H9 (cell line): ENCODE data around the gene KAT7. TPM values are rescaled to one million over a fixed set of nuclear protein-coding genes. Genes with fewer than 3 reads are reported as not detected.

ENCODE experiments used
- DNase-seq: peaks from one replicate; pipeline ENCODE4 v3.0.0-alpha.2; 2017
- H2AFZ ChIP-seq: one replicate; pipeline ENCODE4 v1.6.1; 2013; ENCODE audit warnings: mild to moderate bottlenecking, low read length, control low read depth, moderate library complexity
- H2AK5ac ChIP-seq: 2 replicates; pipeline ENCODE4 v1.6.1; 2013; ENCODE audit warnings: low read length, control low read depth, mixed read lengths; ENCODE audit not compliant: insufficient read length
- H2BK120ac ChIP-seq: one replicate; pipeline ENCODE4 v1.6.1; 2013; ENCODE audit warnings: low read depth, mild to moderate bottlenecking, low read length, control low read depth, inconsistent platforms; ENCODE audit not compliant: poor library complexity, severe bottlenecking
- H2BK12ac ChIP-seq: 2 replicates; pipeline ENCODE4 v1.6.1; 2013; ENCODE audit warnings: low read length, control low read depth, mixed read lengths, low read depth; ENCODE audit not compliant: insufficient read length
- H2BK15ac ChIP-seq: 2 replicates; pipeline ENCODE4 v1.6.1; 2013; ENCODE audit warnings: low read depth, low read length, control low read depth
- H2BK20ac ChIP-seq: one replicate; pipeline ENCODE4 v1.6.1; 2013; ENCODE audit warnings: low read depth, mild to moderate bottlenecking, low read length, control low read depth, inconsistent platforms; ENCODE audit not compliant: poor library complexity, severe bottlenecking
- H2BK5ac ChIP-seq: 2 replicates; pipeline ENCODE4 v1.6.1; 2013; ENCODE audit warnings: low read length, control low read depth, mixed read lengths; ENCODE audit not compliant: insufficient read length
- H3K14ac ChIP-seq: 2 replicates; pipeline ENCODE4 v1.6.1; 2013; ENCODE audit warnings: low read length, control low read depth; ENCODE audit not compliant: insufficient read depth
- H3K18ac ChIP-seq: 2 replicates; pipeline ENCODE4 v1.6.1; 2013; ENCODE audit warnings: low read depth, mild to moderate bottlenecking, mixed read lengths, low read length, control low read depth; ENCODE audit not compliant: insufficient read length
- H3K23ac ChIP-seq: 2 replicates; pipeline ENCODE4 v1.6.1; 2013; ENCODE audit warnings: low read length, control low read depth, mixed read lengths, low read depth; ENCODE audit not compliant: insufficient read length
- H3K23me2 ChIP-seq: 2 replicates; pipeline ENCODE4 v1.6.1; 2013; ENCODE audit warnings: low read depth, mild to moderate bottlenecking, mixed read lengths, low read length, control low read depth; ENCODE audit not compliant: insufficient read length, poor library complexity, severe bottlenecking
- H3K27ac ChIP-seq: 2 replicates; pipeline ENCODE4 v1.5.1; 2013; ENCODE audit warnings: low read length, control low read depth, mixed read lengths, low read depth; ENCODE audit not compliant: insufficient read length
- H3K27me3 ChIP-seq: 2 replicates; pipeline ENCODE4 v1.6.1; 2013; ENCODE audit warnings: low read length, control low read depth, inconsistent platforms; ENCODE audit not compliant: insufficient read depth
- H3K4ac ChIP-seq: 2 replicates; pipeline ENCODE4 v1.6.1; 2013; ENCODE audit warnings: low read depth, mild to moderate bottlenecking, control low read depth, inconsistent platforms, low read length, moderate library complexity
- H3K4me1 ChIP-seq: 2 replicates; pipeline ENCODE4 v1.6.1; 2013; ENCODE audit warnings: low read length, control low read depth, inconsistent platforms; ENCODE audit not compliant: insufficient read depth
- H3K4me2 ChIP-seq: 2 replicates; pipeline ENCODE4 v1.6.1; 2013; ENCODE audit warnings: low read length, control low read depth, mixed read lengths; ENCODE audit not compliant: insufficient read length, insufficient read depth
- H3K56ac ChIP-seq: 2 replicates; pipeline ENCODE4 v1.6.1; 2013; ENCODE audit warnings: low read depth, mild to moderate bottlenecking, mixed read lengths, low read length, control low read depth; ENCODE audit not compliant: insufficient read length
- H3K79me1 ChIP-seq: 2 replicates; pipeline ENCODE4 v1.6.1; 2013; ENCODE audit warnings: low read depth, mild to moderate bottlenecking, moderate library complexity, low read length, control low read depth, inconsistent platforms; ENCODE audit not compliant: insufficient read depth, poor library complexity, severe bottlenecking
- H3K79me2 ChIP-seq: 2 replicates; pipeline ENCODE4 v1.6.1; 2013; ENCODE audit warnings: low read length, control low read depth, inconsistent platforms; ENCODE audit not compliant: insufficient read depth
- H3K9ac ChIP-seq: 2 replicates; pipeline ENCODE4 v1.6.1; 2013; ENCODE audit warnings: low read length, control low read depth, mixed read lengths; ENCODE audit not compliant: insufficient read length; ENCODE audit errors: extremely low read depth
- H3K9me3 ChIP-seq: one replicate; pipeline ENCODE4 v1.6.1; 2013; ENCODE audit warnings: low read depth, low read length, inconsistent platforms; ENCODE audit not compliant: control insufficient read depth
- H3T11ph ChIP-seq: one replicate; pipeline ENCODE4 v1.6.1; 2013; ENCODE audit warnings: mild to moderate bottlenecking, low read length, control low read depth, inconsistent platforms
- H4K20me1 ChIP-seq: one replicate; pipeline ENCODE4 v1.6.1; 2013; ENCODE audit not compliant: control insufficient read depth, insufficient read length, insufficient read depth
- H4K5ac ChIP-seq: 2 replicates; pipeline ENCODE4 v1.6.1; 2013; ENCODE audit warnings: low read depth, mild to moderate bottlenecking, mixed read lengths, low read length, control low read depth; ENCODE audit not compliant: insufficient read length
- H4K8ac ChIP-seq: replicated peaks from 2 replicates; pipeline ENCODE4 v1.6.1; 2013; ENCODE audit warnings: low read length, control low read depth, mixed read lengths, low read depth; ENCODE audit not compliant: insufficient read length
- H4K91ac ChIP-seq: 2 replicates; pipeline ENCODE4 v1.6.1; 2013; ENCODE audit warnings: low read depth, mild to moderate bottlenecking, moderate library complexity, mixed read lengths, low read length, control low read depth; ENCODE audit not compliant: insufficient read length
- H3K27ac Mint-ChIP-seq, 3 experiments: 2 replicates in 2 of 3; 3 replicates in 1 of 3; pipeline ENCODE4 v1.8.0; 2020 to 2021; ENCODE audit warnings: mixed read lengths in 3 of 3, mild to moderate bottlenecking in 1 of 3, moderate library complexity in 1 of 3
- H3K27me3 Mint-ChIP-seq: 2 replicates; pipeline ENCODE4 v1.8.0; 2021; ENCODE audit warnings: low read depth, mild to moderate bottlenecking, moderate library complexity, mixed read lengths
- H3K36me3 Mint-ChIP-seq, 3 experiments: 2 replicates in 2 of 3; 3 replicates in 1 of 3; pipeline ENCODE4 v1.8.0; 2020 to 2021; ENCODE audit warnings: low read depth in 3 of 3, mixed read lengths in 3 of 3; ENCODE audit not compliant: insufficient read depth in 1 of 3
- H3K4me1 Mint-ChIP-seq, 2 experiments: 2 replicates each; pipeline ENCODE4 v1.8.0; 2020; ENCODE audit warnings: mixed read lengths in 2 of 2
- H3K4me3 Mint-ChIP-seq, 2 experiments: 2 replicates in 1 of 2; 3 replicates in 1 of 2; pipeline ENCODE4 v1.8.0; 2020 to 2021; ENCODE audit warnings: mild to moderate bottlenecking in 2 of 2, mixed read lengths in 2 of 2, moderate library complexity in 1 of 2
- H3K9me3 Mint-ChIP-seq, 2 experiments: 2 replicates in 1 of 2; 3 replicates in 1 of 2; pipeline ENCODE4 v1.8.0; 2020; ENCODE audit warnings: mild to moderate bottlenecking in 2 of 2, mixed read lengths in 2 of 2, moderate library complexity in 1 of 2
- WGBS: extraction: QIAGEN DNeasy Blood & Tissue Kit; methylation state at CpG from one replicate; pipeline ENCODE4 v1.1.7; 2013; ENCODE audit warnings: missing lambda C conversion rate, low lambda C conversion rate, mixed read lengths; ENCODE audit not compliant: insufficient read length; ENCODE audit errors: extremely low coverage; 5-methylcytosine and 5-hydroxymethylcytosine counted together
- total RNA-seq: library from RNA; stranded (reverse); gene quantifications from 2 replicates; pipeline ENCODE4 v1.2.1, GENCODE V29; 2021
- TF ChIP-seq, protein P1 (sequence below): fragments of 200-600 bp; sonication (generic); conservative IDR thresholded peaks from 3 replicates; pipeline ENCODE4 v1.8.0; 2021; ENCODE audit warnings: antibody characterized with exemption, mild to moderate bottlenecking

KAT7 gene
- total RNA-seq, 1 experiment from 2014 or later = 93.1 TPM

DNA sequence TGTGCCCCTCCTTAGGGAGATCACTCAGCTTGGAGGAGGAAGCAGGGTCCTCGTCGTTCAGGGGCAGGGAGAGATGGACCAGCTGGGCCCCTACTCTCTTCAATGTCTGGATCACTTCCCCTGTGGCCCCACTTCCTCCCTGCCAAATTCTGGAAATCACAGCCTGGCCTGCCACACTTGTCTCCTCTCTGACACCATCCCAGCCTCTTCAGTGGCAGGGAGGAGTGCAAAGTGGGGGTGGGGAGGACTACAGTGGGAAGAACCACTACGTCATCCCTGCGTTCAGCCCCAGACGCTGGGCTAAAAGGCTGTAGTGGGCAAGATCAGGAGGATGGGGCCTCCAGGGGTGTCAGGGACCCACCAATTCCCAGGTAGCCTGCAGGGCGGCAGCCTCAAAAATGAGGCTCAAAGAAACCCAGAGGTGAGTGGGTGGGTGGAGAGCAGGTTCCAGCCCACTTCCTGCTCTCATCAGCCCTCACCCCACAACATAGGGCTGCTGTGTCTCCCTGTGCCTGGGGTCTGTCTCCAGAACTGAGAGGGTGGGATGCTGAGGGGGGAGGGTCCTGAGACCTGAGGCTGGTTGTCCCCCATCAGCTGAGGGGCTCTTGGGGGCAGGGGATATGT lies 84.4 kb downstream of the KAT7 start:
- Mint-ChIP-seq H3K27ac (no peak overlapping the region), H3K27me3 (peaks cover 9% of the 10 kb centered on the region), H3K4me3 (no peak overlapping the region), H3K4me1 (peaks cover 29 to 47% of the 10 kb centered on the region in 2 experiments), H3K36me3 (no peaks in the 10 kb centered on the region), H3K9me3 (no peaks in the 10 kb centered on the region)
- no peak overlapping the region for H2BK20ac ChIP-seq
- H3K4me1 ChIP-seq = no peaks in the 10 kb centered on the region; the same call in 1 of the 2 replicates
- H3K9ac ChIP-seq = no peak overlapping the region
- peak overlapping the region; percentile 0 for H3K18ac ChIP-seq
- no peak overlapping the region for H2BK12ac ChIP-seq
- H2BK15ac ChIP-seq = no peak overlapping the region
- H2AK5ac ChIP-seq = no peak overlapping the region
- DNase-seq = peak; percentile 27
- H4K20me1 ChIP-seq = peaks cover 6% of the 10 kb centered on the region
- H3K23me2 ChIP-seq = no peaks in the 10 kb centered on the region
- no peak overlapping the region for H3K4me2 ChIP-seq
- no peak overlapping the region for H4K91ac ChIP-seq
- peak overlapping the region; percentile 48; the same call in 1 of the 2 replicates for H3K14ac ChIP-seq
- WGBS = no CpG with 5 or more reads among the region's 6 CpGs
- no peak overlapping the region for H2AFZ ChIP-seq
- H3K27me3 ChIP-seq = no peaks in the 10 kb centered on the region
- H4K8ac ChIP-seq = no peak overlapping the region
- no peak overlapping the region for H3K4ac ChIP-seq
- no peak overlapping the region for H2BK120ac ChIP-seq
- H3K79me2 ChIP-seq = no peaks in the 10 kb centered on the region
- TF ChIP-seq, protein P1, sequence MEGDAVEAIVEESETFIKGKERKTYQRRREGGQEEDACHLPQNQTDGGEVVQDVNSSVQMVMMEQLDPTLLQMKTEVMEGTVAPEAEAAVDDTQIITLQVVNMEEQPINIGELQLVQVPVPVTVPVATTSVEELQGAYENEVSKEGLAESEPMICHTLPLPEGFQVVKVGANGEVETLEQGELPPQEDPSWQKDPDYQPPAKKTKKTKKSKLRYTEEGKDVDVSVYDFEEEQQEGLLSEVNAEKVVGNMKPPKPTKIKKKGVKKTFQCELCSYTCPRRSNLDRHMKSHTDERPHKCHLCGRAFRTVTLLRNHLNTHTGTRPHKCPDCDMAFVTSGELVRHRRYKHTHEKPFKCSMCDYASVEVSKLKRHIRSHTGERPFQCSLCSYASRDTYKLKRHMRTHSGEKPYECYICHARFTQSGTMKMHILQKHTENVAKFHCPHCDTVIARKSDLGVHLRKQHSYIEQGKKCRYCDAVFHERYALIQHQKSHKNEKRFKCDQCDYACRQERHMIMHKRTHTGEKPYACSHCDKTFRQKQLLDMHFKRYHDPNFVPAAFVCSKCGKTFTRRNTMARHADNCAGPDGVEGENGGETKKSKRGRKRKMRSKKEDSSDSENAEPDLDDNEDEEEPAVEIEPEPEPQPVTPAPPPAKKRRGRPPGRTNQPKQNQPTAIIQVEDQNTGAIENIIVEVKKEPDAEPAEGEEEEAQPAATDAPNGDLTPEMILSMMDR = no peak
- no peaks in the 10 kb centered on the region for H3K9me3 ChIP-seq
- no peaks in the 10 kb centered on the region for H3K79me1 ChIP-seq
- no peak overlapping the region for H3K27ac ChIP-seq
- no peak overlapping the region for H3K56ac ChIP-seq
- no peak overlapping the region for H3K23ac ChIP-seq
- no peak overlapping the region for H4K5ac ChIP-seq
- no peak overlapping the region for H2BK5ac ChIP-seq
- H3T11ph ChIP-seq = no peak overlapping the region
